Measurements from ENCODE around the gene ATP6AP2.

GRCh38 chrX:40623139-40623536 lies 42.4 kb downstream of the ATP6AP2 start, which contains the start of gene MPC1L:
- TF ChIP-seq CTCF (IDR thresholded peaks at IDR 0.05; ENCODE audit: poor library complexity) (no peak), EZH2 (IDR thresholded peaks at IDR 0.05; ENCODE audit: borderline replicate concordance) (no peak), EZH2phosphoT487 (IDR thresholded peaks at IDR 0.05; ENCODE audit: low read depth, severe bottlenecking, unreplicated experiment) (no peak)
